Testis (tissue), 3 donors: ENCODE data around the gene KIF26A. TPM values are rescaled to one million over a fixed set of nuclear protein-coding genes. Genes with fewer than 3 reads are reported as not detected.
A peak's percentile ranks its signal among the peaks of the same experiment; 100 is the strongest.

ENCODE experiments used
- DNase-seq: peaks from one replicate; pipeline ENCODE4 v3.0.0-alpha.2; 2019
- H3K27ac ChIP-seq, 2 donors: fragments of 200-600 bp; sonication (generic); one replicate each; pipeline ENCODE4 v1.5.1; 2019
- H3K27me3 ChIP-seq: fragments of 200-600 bp; sonication (generic); one replicate; pipeline ENCODE4 v1.5.1; 2019
- H3K36me3 ChIP-seq: fragments of 200-600 bp; sonication (generic); one replicate; pipeline ENCODE4 v1.5.1; 2017; ENCODE audit warnings: low read depth; ENCODE audit errors: missing control alignments
- H3K4me1 ChIP-seq: fragments of 200-600 bp; sonication (generic); one replicate; pipeline ENCODE4 v1.5.1; 2019
- H3K4me3 ChIP-seq, 2 donors: fragments of 200-600 bp; sonication (generic); one replicate each; pipeline ENCODE4 v1.5.1; 2017 to 2019
- H3K9me3 ChIP-seq: fragments of 200-600 bp; sonication (generic); one replicate; pipeline ENCODE4 v1.5.1; 2017
- CTCF ChIP-seq, 3 experiments: fragments of 450-650 bp in 2 of 3; fragments of 200-600 bp in 1 of 3; sonication (generic) in 1 of 3; IDR thresholded peaks; one replicate each; pipeline ENCODE4 v1.5.1; 2016 to 2019; ENCODE audit warnings: antibody characterized with exemption in 3 of 3, mild to moderate bottlenecking in 2 of 3, moderate library complexity in 1 of 3
- POLR2A ChIP-seq: fragments of 450-650 bp; IDR thresholded peaks from one replicate; pipeline ENCODE4 v1.6.1; 2017; ENCODE audit warnings: antibody characterized with exemption, mild to moderate bottlenecking, moderate library complexity
- WGBS, 2 donors: methylation state at CpG; one replicate each; pipeline ENCODE4 v1.1.5; 2018; 5-methylcytosine and 5-hydroxymethylcytosine counted together
- intact Hi-C: fragments of 100-400 bp; cut with DNase I; formaldehyde crosslinking; loops from one replicate; pipeline ENCODE4 v1.15.1; 2023; ENCODE audit warnings: low total_unique reads
- polyA plus RNA-seq: library from polyadenylated mRNA; stranded (reverse); fragments of 350-450 nt; fragmentation: Illumina TruSeq; extraction: RNeasy Lipid Tissue Mini Kit (QIAGEN cat#74804); gene quantifications from one replicate; pipeline ENCODE4 v1.2.3, GENCODE V29; 2014; ENCODE audit warnings: low read depth, low replicate concordance; ENCODE audit not compliant: insufficient read depth
- total RNA-seq, 2 donors: library from RNA; depleted of rRNA; stranded (reverse); fragments of >200 nt; gene quantifications; one replicate each; pipeline ENCODE4 v1.2.3, GENCODE V29; 2016

The KIF26A gene
- total and polyA plus RNA-seq, 3 donors from 2014 or later: 5.6 to 21.2 (median 18.3) TPM

- Histone ChIP-seq H3K4me3 (no peak overlapping the region), H3K4me1 (peaks cover 3% of the 10 kb centered on the region), H3K27ac (no peak overlapping the region), H3K9me3 (no peaks in the 10 kb centered on the region), H3K36me3 (no peaks in the 10 kb centered on the region), H3K27me3 (no peaks in the 10 kb centered on the region)
- DNase-seq: no peak
- intact Hi-C loops: no loop called here
- 79 to 100% methylated on average over 4 to 26 of the region's 26 CpGs for WGBS, 2 donors
- no peak for TF ChIP-seq POLR2A
- TF ChIP-seq CTCF (IDR thresholded peaks at IDR 0.05): no peak
Observed at GRCh38 chr14:104114421-104115130, 23.8 kb upstream of the KIF26A start.

- intact Hi-C loops: no loop called here
- H3K9me3 ChIP-seq: no peaks in the 10 kb centered on the region
- peaks cover 3% of the 10 kb centered on the region for H3K4me1 ChIP-seq
- DNase-seq: no peak
- 85 to 86% methylated on average over 11 of the region's 11 CpGs for WGBS, 2 donors
- no peaks in the 10 kb centered on the region for H3K36me3 ChIP-seq
- no peak overlapping the region for H3K27ac ChIP-seq
- H3K27me3 ChIP-seq: no peaks in the 10 kb centered on the region
- TF ChIP-seq CTCF (IDR thresholded peaks at IDR 0.05) (no peak), POLR2A (no peak)
- H3K4me3 ChIP-seq: no peak overlapping the region
Observed at GRCh38 chr14:104115131-104115600, 23.2 kb upstream of the KIF26A start.

GRCh38 chr14:104115691-104116287, 22.6 kb upstream of the KIF26A start:
- H3K27ac ChIP-seq: no peak overlapping the region
- no peak overlapping the region for H3K4me3 ChIP-seq
- no peak for DNase-seq
- intact Hi-C loops: no loop called here
- peaks cover 3% of the 10 kb centered on the region for H3K4me1 ChIP-seq
- 69 to 75% methylated on average over 6 to 9 of the region's 9 CpGs for WGBS, 2 donors
- no peaks in the 10 kb centered on the region for H3K36me3 ChIP-seq
- TF ChIP-seq POLR2A (no peak), CTCF (IDR thresholded peaks at IDR 0.05) (no peak)
- H3K9me3 ChIP-seq: no peaks in the 10 kb centered on the region
- no peaks in the 10 kb centered on the region for H3K27me3 ChIP-seq

GRCh38 chr14:104116288-104116755, 22.1 kb upstream of the KIF26A start:
- H3K9me3 ChIP-seq: no peaks in the 10 kb centered on the region
- intact Hi-C loops: no loop called here
- WGBS, 2 donors: 5 to 10% methylated on average over 10 to 19 of the region's 19 CpGs
- DNase-seq: no peak
- H3K4me1 ChIP-seq: peaks cover 3% of the 10 kb centered on the region
- H3K4me3 ChIP-seq: peak overlapping the region; percentile 24 to 34
- no peaks in the 10 kb centered on the region for H3K36me3 ChIP-seq
- H3K27me3 ChIP-seq: no peaks in the 10 kb centered on the region
- H3K27ac ChIP-seq: no peak overlapping the region
- TF ChIP-seq CTCF (IDR thresholded peaks at IDR 0.05) (no peak), POLR2A (no peak)
